Lower leg skin (tissue), 4 donors: ENCODE data around the gene KLF5. TPM values are rescaled to one million over a fixed set of nuclear protein-coding genes. Genes with fewer than 3 reads are reported as not detected.
A peak's percentile ranks its signal among the peaks of the same experiment; 100 is the strongest.

Experiments used
- DNase-seq, 2 donors: peaks; one replicate each; pipeline ENCODE4 v3.0.0-alpha.2; 2019; ENCODE audit warnings: low spot score in 2 of 2
- H3K4me3 ChIP-seq: fragments of 200-600 bp; sonication (generic); 2 replicates; pipeline ENCODE4 v1.5.1; 2017; ENCODE audit warnings: mild to moderate bottlenecking, low read depth; ENCODE audit not compliant: poor library complexity, severe bottlenecking
- POLR2A ChIP-seq, 2 donors: fragments of 450-650 bp; IDR thresholded peaks; one replicate each; pipeline ENCODE4 v1.6.1; 2016 to 2017; ENCODE audit warnings: antibody characterized with exemption in 2 of 2, mild to moderate bottlenecking in 1 of 2, moderate library complexity in 1 of 2
- WGBS, 2 donors: methylation state at CpG; one replicate each; pipeline ENCODE4 v1.1.5; 2018; 5-methylcytosine and 5-hydroxymethylcytosine counted together
- intact Hi-C: fragments of 100-400 bp; cut with DNase I; formaldehyde crosslinking; loops from one replicate; pipeline ENCODE4 v1.15.0; 2023; ENCODE audit warnings: low total_unique reads
- total RNA-seq, 4 donors: library from RNA; depleted of rRNA; stranded (reverse); fragments of >200 nt; gene quantifications; one replicate each; pipeline ENCODE4 v1.1.0, GENCODE V29; 2016
- TF ChIP-seq, protein P1 (sequence below), 3 donors: fragments of 450-650 bp; IDR thresholded peaks; one replicate each; pipeline ENCODE4 v1.5.1; 2016; ENCODE audit warnings: antibody characterized with exemption in 3 of 3, mild to moderate bottlenecking in 3 of 3, moderate library complexity in 2 of 3

The KLF5 gene
- total RNA-seq = 100 to 1,000 TPM; 244 to 544 (median 359) TPM

GRCh38 chr13:73058736-73059459, at the start of gene KLF5:
Gene KLF5 (plus strand): TSS chr13:73059005. CDS start chr13:73059328, 323 bp downstream.
- TF ChIP-seq, protein P1, sequence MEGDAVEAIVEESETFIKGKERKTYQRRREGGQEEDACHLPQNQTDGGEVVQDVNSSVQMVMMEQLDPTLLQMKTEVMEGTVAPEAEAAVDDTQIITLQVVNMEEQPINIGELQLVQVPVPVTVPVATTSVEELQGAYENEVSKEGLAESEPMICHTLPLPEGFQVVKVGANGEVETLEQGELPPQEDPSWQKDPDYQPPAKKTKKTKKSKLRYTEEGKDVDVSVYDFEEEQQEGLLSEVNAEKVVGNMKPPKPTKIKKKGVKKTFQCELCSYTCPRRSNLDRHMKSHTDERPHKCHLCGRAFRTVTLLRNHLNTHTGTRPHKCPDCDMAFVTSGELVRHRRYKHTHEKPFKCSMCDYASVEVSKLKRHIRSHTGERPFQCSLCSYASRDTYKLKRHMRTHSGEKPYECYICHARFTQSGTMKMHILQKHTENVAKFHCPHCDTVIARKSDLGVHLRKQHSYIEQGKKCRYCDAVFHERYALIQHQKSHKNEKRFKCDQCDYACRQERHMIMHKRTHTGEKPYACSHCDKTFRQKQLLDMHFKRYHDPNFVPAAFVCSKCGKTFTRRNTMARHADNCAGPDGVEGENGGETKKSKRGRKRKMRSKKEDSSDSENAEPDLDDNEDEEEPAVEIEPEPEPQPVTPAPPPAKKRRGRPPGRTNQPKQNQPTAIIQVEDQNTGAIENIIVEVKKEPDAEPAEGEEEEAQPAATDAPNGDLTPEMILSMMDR (IDR thresholded peaks at IDR 0.05) = no peak
- TF ChIP-seq POLR2A (IDR thresholded peaks at IDR 0.05) = peak in 1 of 2 donors; percentile 87
- intact Hi-C loops = no loop called here
- H3K4me3 ChIP-seq = peak within 1 kb of the TSS; percentile 70
- peak; percentile 97 to 99 for DNase-seq
- 0 to 1% methylated on average over 17 to 56 of the region's 93 CpGs for WGBS, 2 donors

- intact Hi-C loops = no loop called here
- no peak for TF ChIP-seq POLR2A (IDR thresholded peaks at IDR 0.05)
- TF ChIP-seq, protein P1 (IDR thresholded peaks at IDR 0.05) = no peak
- no peak overlapping the region for H3K4me3 ChIP-seq
- 88 to 95% methylated on average over 5 of the region's 5 CpGs for WGBS, 2 donors
- no peak for DNase-seq
Measured at GRCh38 chr13:73011751-73012150, 47.1 kb upstream of the KLF5 start.

- TF ChIP-seq, protein P1 (IDR thresholded peaks at IDR 0.05) = no peak
- TF ChIP-seq POLR2A (IDR thresholded peaks at IDR 0.05) = no peak
- no peak overlapping the region for H3K4me3 ChIP-seq
- intact Hi-C loops = no loop called here
- no peak for DNase-seq
- 91 to 95% methylated on average over 1 of the region's 1 CpG for WGBS, 2 donors
Measured at GRCh38 chr13:73015805-73016204, 43.0 kb upstream of the KLF5 start.

- 71 to 88% methylated on average over 1 of the region's 1 CpG for WGBS, 2 donors
- DNase-seq = no peak
- no peak overlapping the region for H3K4me3 ChIP-seq
- no peak for TF ChIP-seq POLR2A (IDR thresholded peaks at IDR 0.05)
- TF ChIP-seq, protein P1 (IDR thresholded peaks at IDR 0.05) = no peak
- intact Hi-C loops = no loop called here
Measured at GRCh38 chr13:73018336-73018735, 40.5 kb upstream of the KLF5 start.

- TF ChIP-seq POLR2A (IDR thresholded peaks at IDR 0.05) = no peak
- TF ChIP-seq, protein P1 (IDR thresholded peaks at IDR 0.05) = no peak
- 89 to 92% methylated on average over 5 of the region's 5 CpGs for WGBS, 2 donors
- no peak overlapping the region for H3K4me3 ChIP-seq
- intact Hi-C loops = no loop called here
- no peak for DNase-seq
Measured at GRCh38 chr13:73025217-73026012, 33.4 kb upstream of the KLF5 start.
